ENCODE data around the gene BRMS1L. TPM values are rescaled to one million over a fixed set of nuclear protein-coding genes. Genes with fewer than 3 reads are reported as not detected.

Gene BRMS1L
- polyA plus RNA-seq, 1 donor (not counting 4 experiments of a cell fraction or from before 2014, with no cell fraction given): 12.0 TPM

DNA sequence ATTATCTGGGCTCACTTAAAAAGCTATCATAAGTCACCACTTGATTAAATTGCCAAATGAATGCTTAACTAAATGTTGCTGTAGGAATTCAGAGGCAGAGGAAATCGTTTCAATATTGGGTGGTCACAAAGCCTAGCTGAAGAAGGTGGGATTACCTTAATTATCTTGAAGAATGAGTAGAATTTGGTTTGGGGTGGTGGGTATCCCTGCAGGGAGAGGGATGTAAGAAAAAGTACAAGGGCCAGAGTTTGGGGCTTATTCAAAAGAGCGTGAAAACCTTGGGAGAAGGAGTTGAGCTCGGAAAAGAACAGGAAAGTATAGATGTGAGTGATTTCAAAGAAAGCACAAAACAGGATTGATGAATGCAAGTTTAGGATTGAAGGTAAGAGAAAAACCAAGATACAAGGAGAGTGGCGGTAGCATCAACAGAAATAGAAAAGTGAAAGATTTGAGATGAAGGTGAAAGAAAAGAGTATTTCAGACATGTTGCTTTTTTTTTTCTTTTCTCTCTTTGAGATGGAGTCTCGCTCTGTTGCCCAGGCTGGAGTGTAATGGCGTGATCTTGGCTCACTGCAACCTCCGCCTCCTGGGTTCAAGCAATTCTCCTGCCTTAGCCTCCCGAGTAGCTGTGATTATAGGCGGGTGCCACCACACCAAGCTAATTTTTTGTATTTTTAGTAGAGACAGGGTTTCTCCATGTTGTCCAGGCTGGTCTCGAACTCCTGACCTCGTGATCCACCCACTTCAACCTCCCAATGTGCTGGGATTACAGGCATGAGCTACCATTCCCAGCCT is 1.7 kb downstream of the BRMS1L start:
- FAIRE-seq (no peak), DNase-seq (ENCODE audit: low read depth, low spot score) (no peak)
- TF ChIP-seq, protein P1, sequence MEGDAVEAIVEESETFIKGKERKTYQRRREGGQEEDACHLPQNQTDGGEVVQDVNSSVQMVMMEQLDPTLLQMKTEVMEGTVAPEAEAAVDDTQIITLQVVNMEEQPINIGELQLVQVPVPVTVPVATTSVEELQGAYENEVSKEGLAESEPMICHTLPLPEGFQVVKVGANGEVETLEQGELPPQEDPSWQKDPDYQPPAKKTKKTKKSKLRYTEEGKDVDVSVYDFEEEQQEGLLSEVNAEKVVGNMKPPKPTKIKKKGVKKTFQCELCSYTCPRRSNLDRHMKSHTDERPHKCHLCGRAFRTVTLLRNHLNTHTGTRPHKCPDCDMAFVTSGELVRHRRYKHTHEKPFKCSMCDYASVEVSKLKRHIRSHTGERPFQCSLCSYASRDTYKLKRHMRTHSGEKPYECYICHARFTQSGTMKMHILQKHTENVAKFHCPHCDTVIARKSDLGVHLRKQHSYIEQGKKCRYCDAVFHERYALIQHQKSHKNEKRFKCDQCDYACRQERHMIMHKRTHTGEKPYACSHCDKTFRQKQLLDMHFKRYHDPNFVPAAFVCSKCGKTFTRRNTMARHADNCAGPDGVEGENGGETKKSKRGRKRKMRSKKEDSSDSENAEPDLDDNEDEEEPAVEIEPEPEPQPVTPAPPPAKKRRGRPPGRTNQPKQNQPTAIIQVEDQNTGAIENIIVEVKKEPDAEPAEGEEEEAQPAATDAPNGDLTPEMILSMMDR (optimal IDR thresholded peaks at IDR 0.05 in 1 of 3, IDR thresholded peaks at IDR 0.05 in 1 of 3, conservative IDR thresholded peaks at IDR 0.05 in 1 of 3; ENCODE audit: extremely low read depth in 1 of 3, insufficient read depth in 2 of 3, low read length in 3 of 3): no peak
- no peak for TF ChIP-seq EZH2 (IDR thresholded peaks at IDR 0.05; ENCODE audit: low read length)
- Histone ChIP-seq H3K27me3 (ENCODE audit: control insufficient read depth, extremely low read depth, insufficient read depth, low read length) (no peaks in the 10 kb centered on the region), H2AFZ (ENCODE audit: control insufficient read depth, low read length) (no peak overlapping the region), H3K79me2 (ENCODE audit: control insufficient read depth, insufficient read depth, low read length) (peaks cover 14% of the 10 kb centered on the region), H3K4me2 (ENCODE audit: control insufficient read depth, extremely low read depth, insufficient read depth, low read depth, low read length) (peak overlapping the region; percentile 88), H3K9me3 (ENCODE audit: control insufficient read depth, low read depth, low read length) (no peaks in the 10 kb centered on the region), H3K9ac (ENCODE audit: control insufficient read depth, extremely low read depth, insufficient read depth, low read length) (no peak overlapping the region), H4K20me1 (ENCODE audit: control insufficient read depth, extremely low read depth, insufficient read depth, low read length) (no peaks in the 10 kb centered on the region), H3K27ac (ENCODE audit: control insufficient read depth, insufficient read depth, low read length) (no peak overlapping the region), H3K9me1 (ENCODE audit: control insufficient read depth, extremely low read depth, insufficient read depth, low read length) (no peaks in the 10 kb centered on the region), H3K4me1 (ENCODE audit: control insufficient read depth, extremely low read depth, insufficient read depth, low read length) (peaks cover 8% of the 10 kb centered on the region), H3K36me3 (ENCODE audit: control insufficient read depth in 2 of 2, extremely low read depth in 1 of 2, insufficient read depth in 2 of 2, low read length in 2 of 2) (no peaks in the 10 kb centered on the region), H3K4me3 (ENCODE audit: control insufficient read depth in 2 of 3, extremely low read depth in 1 of 3, insufficient read depth in 2 of 3, low read depth in 1 of 3, low read length in 3 of 3) (peak overlapping the region in 1 of 3 experiments; percentile 87)
- dilution Hi-C loops (cut with MboI; ENCODE audit: extremely low pct_ligation_motif_present, low sequenced_read_pairs): no loop called here

DNA sequence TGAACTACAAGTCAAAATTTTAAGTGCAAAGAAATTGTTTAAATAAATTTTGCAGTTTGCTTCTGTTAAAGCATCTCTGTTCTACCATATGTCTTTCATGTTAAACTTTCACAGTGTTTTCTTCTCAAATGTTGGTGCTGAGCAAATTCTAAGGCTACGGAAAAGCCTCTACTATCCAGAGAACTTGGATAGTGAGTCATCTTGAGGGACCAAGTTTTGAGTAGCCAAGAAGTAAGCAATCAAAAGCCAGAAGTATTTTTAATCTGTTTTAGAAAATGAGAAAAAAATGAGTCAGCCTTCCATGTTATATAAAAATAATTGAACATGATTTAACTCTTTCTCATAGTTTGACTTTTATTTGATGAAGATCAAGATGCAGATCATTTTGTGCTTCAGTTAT is 3.3 kb downstream of the BRMS1L start:
- H3K27ac ChIP-seq (ENCODE audit: control insufficient read depth, insufficient read depth, low read length): no peak overlapping the region
- dilution Hi-C loops (cut with MboI; ENCODE audit: extremely low pct_ligation_motif_present, low sequenced_read_pairs): no loop called here
- no peaks in the 10 kb centered on the region for H4K20me1 ChIP-seq (ENCODE audit: control insufficient read depth, extremely low read depth, insufficient read depth, low read length)
- DNase-seq (ENCODE audit: low read depth, low spot score): no peak
- H3K4me3 ChIP-seq (ENCODE audit: control insufficient read depth in 2 of 3, extremely low read depth in 1 of 3, insufficient read depth in 2 of 3, low read depth in 1 of 3, low read length in 3 of 3): no peak overlapping the region
- TF ChIP-seq EZH2 (IDR thresholded peaks at IDR 0.05; ENCODE audit: low read length): no peak
- TF ChIP-seq, protein P1 (optimal IDR thresholded peaks at IDR 0.05 in 1 of 3, IDR thresholded peaks at IDR 0.05 in 1 of 3, conservative IDR thresholded peaks at IDR 0.05 in 1 of 3; ENCODE audit: extremely low read depth in 1 of 3, insufficient read depth in 2 of 3, low read length in 3 of 3): no peak
- no peaks in the 10 kb centered on the region for H3K9me1 ChIP-seq (ENCODE audit: control insufficient read depth, extremely low read depth, insufficient read depth, low read length)
- peaks cover 14% of the 10 kb centered on the region for H3K79me2 ChIP-seq (ENCODE audit: control insufficient read depth, insufficient read depth, low read length)
- H3K4me1 ChIP-seq (ENCODE audit: control insufficient read depth, extremely low read depth, insufficient read depth, low read length): peaks cover 8% of the 10 kb centered on the region
- H3K27me3 ChIP-seq (ENCODE audit: control insufficient read depth, extremely low read depth, insufficient read depth, low read length): no peaks in the 10 kb centered on the region
- H3K9me3 ChIP-seq (ENCODE audit: control insufficient read depth, low read depth, low read length): no peaks in the 10 kb centered on the region
- no peaks in the 10 kb centered on the region for H3K36me3 ChIP-seq (ENCODE audit: control insufficient read depth in 2 of 2, extremely low read depth in 1 of 2, insufficient read depth in 2 of 2, low read length in 2 of 2)
- H3K4me2 ChIP-seq (ENCODE audit: control insufficient read depth, extremely low read depth, insufficient read depth, low read depth, low read length): no peak overlapping the region
- FAIRE-seq: no peak
- no peak overlapping the region for H3K9ac ChIP-seq (ENCODE audit: control insufficient read depth, extremely low read depth, insufficient read depth, low read length)
- no peak overlapping the region for H2AFZ ChIP-seq (ENCODE audit: control insufficient read depth, low read length)
